HepG2 (cell line): ENCODE results near the gene ONECUT3. TPM values are rescaled to one million over a fixed set of nuclear protein-coding genes. Genes with fewer than 3 reads are reported as not detected.

ENCODE experiments used
- ATAC-seq: fragments of 200-7000 bp; cut with Tn5 transposase; 3 replicates; pipeline ENCODE4 v1.9.1; 2020; ENCODE audit warnings: mild to moderate bottlenecking, moderate library complexity
- BruUV-seq: library from RNA; stranded (reverse); fragments of 400-500 nt; replicated peaks from 2 replicates; lab custom pipeline; 2021; lab: Mats Ljungman, UMichigan
- CTCF ChIA-PET: fragments of 300-600 bp; formaldehyde crosslinking; extraction: SDS; loops from one replicate; lab custom pipeline; 2021; ENCODE audit warnings: low total read pairs, inconsistent platforms, low intra/inter-chr PET ratio; lab: Yijun Ruan, JAX
- POLR2A ChIA-PET: fragments of 350-600 bp; sonication (Branson Sonifier 250); formaldehyde crosslinking; loops from one replicate; lab custom pipeline; 2020; ENCODE audit warnings: antibody characterized with exemption, inconsistent platforms; lab: Yijun Ruan, JAX
- DNase-seq: peaks from one replicate; pipeline ENCODE4 v3.0.0-alpha.2; 2015; ENCODE audit warnings: low spot score
- FAIRE-seq: peaks from 3 replicates; lab custom pipeline; 2011; peaks lifted over from hg19 to GRCh38; lab: Jason Lieb, UNC
- H2AFZ ChIP-seq: one replicate; pipeline ENCODE4 v1.6.1; 2011; ENCODE audit warnings: low read length, inconsistent platforms
- H3K27ac ChIP-seq: fragments of 300-600 bp; 3 replicates; pipeline ENCODE4 v1.8.0; 2011; ENCODE audit warnings: mixed run types, mild to moderate bottlenecking, mixed read lengths, low read length, inconsistent platforms; ENCODE audit not compliant: insufficient read depth; ENCODE audit errors: extremely low read length
- H3K27me3 ChIP-seq, 2 experiments: fragments of 200-600 bp in 1 of 2; 2 replicates in 1 of 2; 3 replicates in 1 of 2; pipeline versions ENCODE4 v1.6.0 to v1.8.0; 2011; ENCODE audit warnings: low read length in 2 of 2, mild to moderate bottlenecking in 2 of 2, moderate library complexity in 2 of 2, inconsistent platforms in 1 of 2; ENCODE audit not compliant: insufficient read depth in 2 of 2, control insufficient read depth in 1 of 2
- H3K36me3 ChIP-seq, 2 experiments: fragments of 200-600 bp in 1 of 2; replicated peaks in 1 of 2; 2 replicates in 1 of 2; 3 replicates in 1 of 2; pipeline versions ENCODE4 v1.5.1 to v1.8.0; 2011; ENCODE audit warnings: low read length in 2 of 2, inconsistent platforms in 1 of 2; ENCODE audit not compliant: insufficient read depth in 2 of 2, control insufficient read depth in 1 of 2
- H3K4me1 ChIP-seq: 2 replicates; pipeline ENCODE4 v1.5.1; 2012; ENCODE audit warnings: low read length, inconsistent platforms; ENCODE audit not compliant: insufficient read depth
- H3K4me2 ChIP-seq: 2 replicates; pipeline ENCODE4 v1.6.0; 2011; ENCODE audit warnings: low read depth, low read length, inconsistent platforms
- H3K4me3 ChIP-seq, 3 experiments: fragments of 200-600 bp in 1 of 3; sonication (generic), shearing (Covaris generic) in 1 of 3; replicated peaks in 1 of 3; 2 replicates each; pipeline ENCODE4 v1.5.1; 2011 to 2016; ENCODE audit warnings: low read length in 3 of 3, inconsistent platforms in 2 of 3, low read depth in 2 of 3, mild to moderate bottlenecking in 2 of 3, control low read depth in 1 of 3, mixed read lengths in 1 of 3; ENCODE audit not compliant: insufficient read depth in 1 of 3
- H3K79me2 ChIP-seq: one replicate; pipeline ENCODE4 v1.6.1; 2011; ENCODE audit warnings: low read length, inconsistent platforms; ENCODE audit not compliant: insufficient read depth
- H3K9ac ChIP-seq: 2 replicates; pipeline ENCODE4 v1.6.0; 2011; ENCODE audit warnings: mild to moderate bottlenecking, low read depth, low read length, inconsistent platforms; ENCODE audit not compliant: insufficient read depth
- H3K9me3 ChIP-seq: 2 replicates; pipeline ENCODE4 v1.5.1; 2012; ENCODE audit warnings: mild to moderate bottlenecking, low read length
- H4K20me1 ChIP-seq: 2 replicates; pipeline ENCODE4 v1.6.0; 2011; ENCODE audit warnings: inconsistent platforms, mild to moderate bottlenecking, low read length, moderate library complexity; ENCODE audit not compliant: insufficient read depth
- MTA1 ChIP-seq: sonication (generic); formaldehyde crosslinking; IDR thresholded peaks from 2 replicates; pipeline ENCODE4 v1.4.0; 2020; ENCODE audit warnings: missing genetic modification reagents, mild to moderate bottlenecking, borderline replicate concordance
- NR2C2 ChIP-seq: sonication (generic); formaldehyde crosslinking; IDR thresholded peaks from 2 replicates; pipeline ENCODE4 v1.4.0; 2020; ENCODE audit warnings: missing genetic modification reagents, mild to moderate bottlenecking, moderate library complexity, borderline replicate concordance
- PAXIP1 ChIP-seq: sonication (generic); formaldehyde crosslinking; conservative IDR thresholded peaks from 2 replicates; pipeline ENCODE4 v1.4.0; 2020; ENCODE audit warnings: mild to moderate bottlenecking, missing genetic modification reagents, moderate library complexity
- RAD21 ChIP-seq: fragments of 450-650 bp; formaldehyde crosslinking; IDR thresholded peaks from 2 replicates; pipeline ENCODE4 v1.5.0; 2020; ENCODE audit warnings: mild to moderate bottlenecking
- SALL1 ChIP-seq: sonication (generic); formaldehyde crosslinking; IDR thresholded peaks from 2 replicates; pipeline ENCODE4 v1.8.0; 2022; ENCODE audit warnings: mild to moderate bottlenecking, missing genetic modification reagents
- SP5 ChIP-seq: IDR thresholded peaks from 2 replicates; pipeline ENCODE4 v1.6.1; 2016; ENCODE audit warnings: low read depth, borderline replicate concordance
- TBX2 ChIP-seq: sonication (generic); formaldehyde crosslinking; IDR thresholded peaks from 2 replicates; pipeline ENCODE4 v1.5.0; 2020; ENCODE audit warnings: missing genetic modification reagents, mild to moderate bottlenecking, borderline replicate concordance
- THRA ChIP-seq: sonication (generic); formaldehyde crosslinking; IDR thresholded peaks from 2 replicates; pipeline ENCODE4 v1.4.0; 2020; ENCODE audit warnings: missing genetic modification reagents, borderline replicate concordance
- ZBTB7A ChIP-seq: sonication (generic); formaldehyde crosslinking; IDR thresholded peaks from 2 replicates; pipeline ENCODE4 v1.8.0; 2022; ENCODE audit warnings: mild to moderate bottlenecking, missing genetic modification reagents
- ZNF121 ChIP-seq: sonication (generic); formaldehyde crosslinking; IDR thresholded peaks from 2 replicates; pipeline ENCODE4 v1.5.0; 2020; ENCODE audit warnings: mild to moderate bottlenecking, missing genetic modification reagents
- ZNF234 ChIP-seq: sonication (generic); formaldehyde crosslinking; conservative IDR thresholded peaks from 2 replicates; pipeline ENCODE4 v1.5.1; 2020; ENCODE audit warnings: mild to moderate bottlenecking, missing genetic modification reagents
- ZNF546 ChIP-seq: sonication (generic); formaldehyde crosslinking; conservative IDR thresholded peaks from 2 replicates; pipeline ENCODE4 v1.8.1; 2023; ENCODE audit warnings: mild to moderate bottlenecking, missing genetic modification reagents
- ZNF687 ChIP-seq: sonication (generic); formaldehyde crosslinking; IDR thresholded peaks from 2 replicates; pipeline ENCODE4 v1.5.1; 2020; ENCODE audit warnings: mild to moderate bottlenecking, missing genetic modification reagents, moderate library complexity
- ZSCAN22 ChIP-seq: sonication (generic); formaldehyde crosslinking; IDR thresholded peaks from 2 replicates; pipeline ENCODE4 v1.4.0; 2020; ENCODE audit warnings: mild to moderate bottlenecking, missing genetic modification reagents
- WGBS: methylation state at CpG from one replicate; pipeline ENCODE4 v1.1.6; 2017; ENCODE audit warnings: low lambda C conversion rate; 5-methylcytosine and 5-hydroxymethylcytosine counted together
- in situ Hi-C: cut with HindIII; loops from 2 replicates; pipeline ENCODE4 v1.10.0; 2017; ENCODE audit warnings: low pct_unique_long_range_greater_than_20kb; ENCODE audit not compliant: extremely low pct_ligation_motif_present
- intact Hi-C: fragments of 100-400 bp; cut with micrococcal nuclease; formaldehyde crosslinking; loops from one replicate; pipeline ENCODE4 v1.10.0; 2022; ENCODE audit not compliant: unreplicated experiment
- polyA plus RNA-seq, 8 experiments: library from polyadenylated mRNA; depleted of rRNA in 3 of 8; stranded (reverse) in 7 of 8; unstranded in 1 of 8; fragments of >200 nt; fragmentation: Illumina TruSeq in 4 of 8; extraction: Trizol in 4 of 8; gene quantifications; 2 replicates each; pipeline versions ENCODE4 v1.2.1 to v1.2.3, GENCODE V29; 2011 to 2016; ENCODE audit warnings: low read depth in 4 of 8, missing spikeins in 1 of 8, mixed read lengths in 1 of 8; ENCODE audit not compliant: insufficient read depth in 1 of 8
- total RNA-seq, 5 experiments: library from RNA; depleted of rRNA; stranded (reverse); fragments of >200 nt; fragmentation: Illumina TruSeq; extraction: Trizol; gene quantifications; 2 replicates each; pipeline ENCODE4 v1.2.3, GENCODE V29; 2016; ENCODE audit warnings: low read depth in 1 of 5

The ONECUT3 gene
- total and polyA plus RNA-seq, 2 of the 13 experiments (the other 11 are each of a cell fraction or from before 2014, with no cell fraction given) = under 0.01 TPM; not detected in 1

DNA sequence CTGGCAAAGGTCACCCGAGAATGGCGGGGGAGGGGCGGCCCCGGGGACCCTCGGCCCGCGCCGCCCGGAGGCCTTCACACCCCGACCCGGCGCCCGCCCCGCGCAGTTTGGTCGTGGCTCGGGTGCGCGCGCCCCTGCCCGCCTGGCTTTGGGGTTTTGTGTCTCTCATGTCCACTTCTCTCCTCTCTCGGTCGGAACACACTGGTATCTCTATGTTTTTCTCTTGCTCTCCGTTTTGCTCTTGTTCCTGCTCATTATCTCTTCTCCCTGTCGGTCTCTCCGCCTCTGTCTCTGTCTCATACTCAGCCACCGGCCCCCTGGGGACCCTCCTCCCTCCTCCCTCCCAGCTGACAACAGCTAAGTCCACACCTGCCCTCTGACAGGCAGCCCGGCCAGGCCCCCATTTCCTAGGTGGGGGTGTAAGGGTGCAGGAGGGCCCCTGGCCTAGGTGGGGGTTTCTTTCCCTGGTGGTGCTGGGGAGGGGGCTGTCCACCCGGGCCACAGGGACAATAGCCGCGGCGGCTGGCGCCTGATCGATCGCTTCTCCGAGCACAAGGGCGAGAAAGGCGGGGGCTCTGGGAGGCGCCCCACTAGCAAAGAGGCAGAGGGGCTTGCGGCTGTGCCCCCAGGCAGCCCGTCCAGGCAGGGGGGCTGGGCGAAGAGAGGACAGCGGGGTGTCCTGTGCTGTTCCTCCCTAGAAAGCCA lies 2.3 kb downstream of the ONECUT3 start:
- no peak overlapping the region for H3K9ac ChIP-seq
- TF ChIP-seq NR2C2 (CRISPR knock-in tag) = peak; percentile 68; the same call in 1 of the 2 replicates
- peak; percentile 69; the same call in 1 of the 2 replicates for TF ChIP-seq ZBTB7A (CRISPR knock-in tag)
- 0 out of 2 replicates have a peak, but pooled peaks have one; percentile 8 for TF ChIP-seq RAD21 (CRISPR knock-in tag)
- TF ChIP-seq THRA = no peak
- no peak for TF ChIP-seq SP5 (CRISPR knock-in tag)
- TF ChIP-seq ZNF546 (CRISPR knock-in tag) = no peak
- 0 out of 2 replicates have a peak, but pooled peaks have one; percentile 25 for TF ChIP-seq TBX2 (CRISPR knock-in tag)
- TF ChIP-seq ZNF234 = no peak
- peak; percentile 30; the same call in 1 of the 2 replicates for TF ChIP-seq SALL1 (CRISPR knock-in tag)
- 0 out of 2 replicates have a peak, but pooled peaks have one; percentile 81 for TF ChIP-seq PAXIP1
- TF ChIP-seq ZSCAN22 = no peak
- no peak for TF ChIP-seq ZNF121
- TF ChIP-seq ZNF687 = peak; percentile 3; the same call in 1 of the 2 replicates
- TF ChIP-seq MTA1 = peak; percentile 85

More for the DNA sequence above, 2.3 kb downstream of the ONECUT3 start:
- ATAC-seq (peak; percentile 32), FAIRE-seq (no peak), DNase-seq (no peak)
- peak overlapping the region; percentile 18; the same call in 1 of the 2 replicates for H3K4me2 ChIP-seq
- H4K20me1 ChIP-seq = no peaks in the 10 kb centered on the region; the same call in 1 of the 2 replicates
- H3K79me2 ChIP-seq = no peaks in the 10 kb centered on the region
- BruUV-seq = no TSS peak
- no peak overlapping the region for H3K27ac ChIP-seq
- no peaks in the 10 kb centered on the region for H3K4me1 ChIP-seq
- ChIA-PET CTCF (no interaction called here), POLR2A (no interaction called here)
- in situ Hi-C loops (no loop called here), intact Hi-C loops (no loop called here)
- peaks cover 16 to 79% of the 10 kb centered on the region in 2 experiments for H3K27me3 ChIP-seq
- no peaks in the 10 kb centered on the region for H3K9me3 ChIP-seq
- H3K36me3 ChIP-seq = no peaks in the 10 kb centered on the region
- H3K4me3 ChIP-seq = peak overlapping the region in 1 of 3 experiments; percentile 41; a peak in 1 of 6 replicates
- WGBS = 5% methylated on average over 23 of the region's 43 CpGs
- H2AFZ ChIP-seq = no peak overlapping the region
